ENCODE data around the gene PCK2. TPM values are rescaled to one million over a fixed set of nuclear protein-coding genes. Genes with fewer than 3 reads are reported as not detected.

Gene PCK2
- polyA plus RNA-seq, 5 donors: 13.3 to 17.8 (median 14.7) TPM

- peak; percentile 90 to 91 for DNase-seq
Observed at GRCh38 chr14:24135834-24136683, 41.9 kb downstream of the PCK2 start, which contains the start of gene PSME1. TSS of gene PSME1 (plus strand) at chr14:24136194. CDS start at chr14:24136263, 69 bp downstream.

GRCh38 chr14:24136684-24137528 lies 42.8 kb downstream of the PCK2 start:
- DNase-seq: no peak

GRCh38 chr14:24137529-24138395 lies 43.7 kb downstream of the PCK2 start:
- DNase-seq: no peak

GRCh38 chr14:24138396-24139271 lies 44.5 kb downstream of the PCK2 start:
- no peak for DNase-seq

GRCh38 chr14:24139272-24139934 lies 45.3 kb downstream of the PCK2 start:
- DNase-seq: no peak

- DNase-seq: peak; percentile 99
Observed at GRCh38 chr14:24141097-24141880, 47.2 kb downstream of the PCK2 start, which contains the start of gene EMC9. TSS of gene EMC9 (minus strand) at chr14:24141591. CDS start at chr14:24141304, 287 bp downstream.

GRCh38 chr14:24143511-24143910 lies 49.4 kb downstream of the PCK2 start:
- DNase-seq: no peak

GRCh38 chr14:24144451-24144850 lies 50.3 kb downstream of the PCK2 start:
- no peak for DNase-seq

- DNase-seq: no peak
Observed at GRCh38 chr14:24145219-24145618, 51.1 kb downstream of the PCK2 start.

GRCh38 chr14:24145690-24146452 lies 51.8 kb downstream of the PCK2 start:
- DNase-seq: no peak

GRCh38 chr14:24146453-24146977 lies 52.4 kb downstream of the PCK2 start, which contains the start of gene PSME2:
TSS of gene PSME2 (minus strand) at chr14:24146610. CDS start at chr14:24146581, 29 bp downstream.
- DNase-seq: peak; percentile 94 to 95

GRCh38 chr14:24146978-24147760 lies 53.1 kb downstream of the PCK2 start, which contains the start of gene RNF31:
TSS of gene RNF31 (plus strand) at chr14:24147498. CDS start at chr14:24147699, 201 bp downstream.
- peak; percentile 98 for DNase-seq

GRCh38 chr14:24147761-24148428 lies 53.8 kb downstream of the PCK2 start:
- DNase-seq: no peak

- DNase-seq: no peak
Observed at GRCh38 chr14:24149302-24149969, 55.3 kb downstream of the PCK2 start.

GRCh38 chr14:24150061-24150460 lies 56.0 kb downstream of the PCK2 start:
- DNase-seq: no peak

- DNase-seq: no peak
Observed at GRCh38 chr14:24150567-24150966, 56.5 kb downstream of the PCK2 start.
